ENCODE results near the gene ZNF236. TPM values are rescaled to one million over a fixed set of nuclear protein-coding genes. Genes with fewer than 3 reads are reported as not detected.
"Not testable (repeated sequence)": the region's sequence is repeated elsewhere in the genome, so short reads cannot be mapped to it uniquely, and the experiment has no call there.

ZNF236 gene
- total RNA-seq, 2 experiments from 2014 or later, result 12.0 to 14.3 TPM

DNA sequence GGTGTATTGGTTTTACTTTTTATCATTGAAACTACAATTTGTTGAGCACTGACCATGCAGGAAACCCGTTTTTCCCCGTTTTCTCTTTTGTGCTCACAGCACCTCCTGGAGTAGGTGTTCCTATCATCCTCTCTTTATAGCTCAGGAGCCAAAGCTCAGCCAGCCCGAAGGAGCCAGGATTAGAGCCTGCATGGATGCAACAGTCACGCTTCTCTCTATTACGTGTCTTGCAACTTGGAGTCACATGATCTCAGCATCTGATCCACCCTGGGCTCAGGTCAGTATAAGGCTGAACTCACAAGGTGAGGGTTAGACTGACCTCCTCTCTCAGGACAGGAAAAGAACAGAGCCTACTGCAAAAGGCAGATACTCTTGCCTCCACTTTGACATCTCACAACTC, 159.7 kb downstream of the ZNF236 start:
- Mint-ChIP-seq H3K4me3 (no peak overlapping the region), H3K36me3 (no peaks in the 10 kb centered on the region), H3K27me3 (no peaks in the 10 kb centered on the region), H3K9me3 (no peaks in the 10 kb centered on the region), H3K27ac (no peak overlapping the region), H3K4me1 (peaks cover 2% of the 10 kb centered on the region)
- DNase-seq, result no peak

GRCh38 chr18:76982841-76983583, 160.7 kb downstream of the ZNF236 start:
- Mint-ChIP-seq H3K27ac (no peak overlapping the region), H3K9me3 (no peaks in the 10 kb centered on the region), H3K36me3 (no peaks in the 10 kb centered on the region), H3K4me3 (no peak overlapping the region), H3K4me1 (peaks cover 2% of the 10 kb centered on the region), H3K27me3 (no peaks in the 10 kb centered on the region)
- peak; percentile 83 for DNase-seq

DNA sequence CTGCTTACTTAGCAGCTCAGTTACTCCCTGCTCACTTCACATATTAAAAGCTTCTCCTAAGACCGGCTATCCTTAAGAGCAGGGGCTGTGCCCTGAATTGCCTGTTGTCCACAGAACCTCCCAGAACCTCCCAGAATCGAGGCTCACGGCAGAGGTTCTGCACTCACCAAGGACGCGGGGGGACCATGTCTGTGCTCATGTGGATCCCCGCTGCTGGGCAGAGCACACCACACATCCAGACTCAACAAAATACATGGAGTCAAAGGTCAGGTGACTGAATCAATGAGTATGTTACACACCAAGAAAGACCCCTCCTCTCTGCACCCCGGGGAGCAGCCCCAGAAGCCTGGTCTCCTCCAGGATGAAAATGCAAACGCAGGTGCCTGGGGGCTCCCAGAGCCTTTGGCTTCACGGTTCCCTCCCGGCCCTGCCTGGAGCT, 161.3 kb downstream of the ZNF236 start:
- no peaks in the 10 kb centered on the region for H3K27me3 Mint-ChIP-seq
- H3K4me1 Mint-ChIP-seq, result peaks cover 2% of the 10 kb centered on the region
- no peaks in the 10 kb centered on the region for H3K36me3 Mint-ChIP-seq
- H3K27ac Mint-ChIP-seq, result no peak overlapping the region
- H3K4me3 Mint-ChIP-seq, result no peak overlapping the region
- no peaks in the 10 kb centered on the region for H3K9me3 Mint-ChIP-seq
- DNase-seq, result no peak

- Mint-ChIP-seq H3K9me3 (no peaks in the 10 kb centered on the region), H3K36me3 (no peaks in the 10 kb centered on the region), H3K4me1 (peaks cover 2% of the 10 kb centered on the region), H3K4me3 (no peak overlapping the region), H3K27me3 (no peaks in the 10 kb centered on the region), H3K27ac (no peak overlapping the region)
- no peak for DNase-seq
Measured at GRCh38 chr18:76984193-76985155, 162.1 kb downstream of the ZNF236 start.

- Mint-ChIP-seq H3K4me3 (no peak overlapping the region), H3K36me3 (no peaks in the 10 kb centered on the region), H3K27me3 (no peaks in the 10 kb centered on the region), H3K4me1 (peaks cover 2% of the 10 kb centered on the region), H3K9me3 (no peaks in the 10 kb centered on the region), H3K27ac (no peak overlapping the region)
- DNase-seq, result no peak
Measured at GRCh38 chr18:76985156-76985950, 163.0 kb downstream of the ZNF236 start.

- no peak overlapping the region for H3K27ac Mint-ChIP-seq
Measured at GRCh38 chr18:76985951-76986236, 163.5 kb downstream of the ZNF236 start.

DNA sequence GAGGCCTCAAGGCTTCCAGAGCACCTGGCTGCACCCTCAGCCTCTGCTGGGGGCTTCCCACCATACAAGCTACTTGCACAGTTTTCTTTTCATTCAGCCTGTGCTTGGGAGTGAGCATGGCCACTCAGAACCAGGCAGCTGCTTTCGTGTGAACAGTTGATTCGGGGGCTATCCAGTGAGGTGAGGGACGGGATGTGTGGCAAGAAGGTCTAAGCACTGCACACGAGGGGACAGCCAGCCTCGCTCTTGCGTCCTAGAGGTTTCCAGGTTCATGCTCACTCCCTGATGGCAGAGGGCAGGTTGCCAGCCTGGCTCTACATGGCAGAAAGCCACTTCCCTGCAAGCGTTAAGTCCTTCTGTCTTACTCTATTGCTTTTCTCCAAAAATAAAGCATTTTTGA, 164.0 kb downstream of the ZNF236 start:
- Mint-ChIP-seq H3K9me3 (no peaks in the 10 kb centered on the region), H3K4me1 (peaks cover 2% of the 10 kb centered on the region), H3K27me3 (no peaks in the 10 kb centered on the region), H3K4me3 (no peak overlapping the region), H3K36me3 (no peaks in the 10 kb centered on the region), H3K27ac (no peak overlapping the region)
- DNase-seq, result no peak

More at GRCh38 chr18:76985951-76986236, 163.5 kb downstream of the ZNF236 start:
- H3K4me1 Mint-ChIP-seq, result peaks cover 2% of the 10 kb centered on the region
- no peaks in the 10 kb centered on the region for H3K9me3 Mint-ChIP-seq
- H3K36me3 Mint-ChIP-seq, result no peaks in the 10 kb centered on the region
- no peak for DNase-seq
- H3K4me3 Mint-ChIP-seq, result no peak overlapping the region
- H3K27me3 Mint-ChIP-seq, result no peaks in the 10 kb centered on the region

- Mint-ChIP-seq H3K4me1 (peaks cover under 1% of the 10 kb centered on the region), H3K4me3 (no peak overlapping the region), H3K9me3 (no peaks in the 10 kb centered on the region), H3K36me3 (no peaks in the 10 kb centered on the region), H3K27me3 (no peaks in the 10 kb centered on the region), H3K27ac (no peak overlapping the region)
- DNase-seq, result no peak
Measured at GRCh38 chr18:76988031-76988826, 165.9 kb downstream of the ZNF236 start.

GRCh38 chr18:76988827-76989646, 166.7 kb downstream of the ZNF236 start:
- Mint-ChIP-seq H3K27me3 (no peaks in the 10 kb centered on the region), H3K27ac (no peak overlapping the region), H3K9me3 (no peaks in the 10 kb centered on the region), H3K4me3 (no peak overlapping the region), H3K4me1 (no peaks in the 10 kb centered on the region), H3K36me3 (no peaks in the 10 kb centered on the region)
- no peak for DNase-seq

DNA sequence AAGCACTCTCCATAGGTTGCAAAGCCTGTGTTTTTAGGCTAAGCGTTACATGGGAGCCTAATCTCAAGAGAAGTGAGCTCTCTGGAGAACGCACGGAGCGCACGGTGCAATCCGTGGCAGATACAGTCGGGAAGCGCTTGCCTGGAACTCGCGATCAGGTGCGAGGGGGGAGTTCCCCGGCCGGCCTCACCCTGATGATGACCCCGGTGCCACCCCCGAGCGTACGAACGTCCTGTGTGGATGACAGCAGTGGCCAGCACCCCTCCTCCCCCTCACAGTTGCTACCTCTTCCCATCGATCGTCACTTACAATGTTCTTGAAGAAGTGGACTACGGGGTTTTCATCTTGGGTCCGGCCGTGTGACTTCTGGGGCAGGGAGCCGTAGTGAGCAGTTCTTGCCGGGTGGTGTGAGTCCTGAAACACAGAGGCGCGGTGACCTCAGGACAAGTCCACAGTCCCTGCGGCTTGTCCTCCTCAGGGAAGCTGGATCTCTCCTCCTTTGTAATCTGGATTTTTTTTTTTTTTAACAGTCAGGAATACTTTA, 167.4 kb downstream of the ZNF236 start:
- DNase-seq, result no peak
- Mint-ChIP-seq H3K36me3 (no peaks in the 10 kb centered on the region), H3K27ac (no peak overlapping the region), H3K4me3 (no peak overlapping the region), H3K4me1 (no peaks in the 10 kb centered on the region), H3K9me3 (no peaks in the 10 kb centered on the region), H3K27me3 (no peaks in the 10 kb centered on the region)

GRCh38 chr18:76990343-76991020, 168.1 kb downstream of the ZNF236 start:
- not testable (repeated sequence) for H3K27me3 Mint-ChIP-seq, DNase-seq, H3K36me3 Mint-ChIP-seq, H3K9me3 Mint-ChIP-seq, H3K4me3 Mint-ChIP-seq, H3K4me1 Mint-ChIP-seq
- peak overlapping the region; percentile 26 for H3K27ac Mint-ChIP-seq

DNA sequence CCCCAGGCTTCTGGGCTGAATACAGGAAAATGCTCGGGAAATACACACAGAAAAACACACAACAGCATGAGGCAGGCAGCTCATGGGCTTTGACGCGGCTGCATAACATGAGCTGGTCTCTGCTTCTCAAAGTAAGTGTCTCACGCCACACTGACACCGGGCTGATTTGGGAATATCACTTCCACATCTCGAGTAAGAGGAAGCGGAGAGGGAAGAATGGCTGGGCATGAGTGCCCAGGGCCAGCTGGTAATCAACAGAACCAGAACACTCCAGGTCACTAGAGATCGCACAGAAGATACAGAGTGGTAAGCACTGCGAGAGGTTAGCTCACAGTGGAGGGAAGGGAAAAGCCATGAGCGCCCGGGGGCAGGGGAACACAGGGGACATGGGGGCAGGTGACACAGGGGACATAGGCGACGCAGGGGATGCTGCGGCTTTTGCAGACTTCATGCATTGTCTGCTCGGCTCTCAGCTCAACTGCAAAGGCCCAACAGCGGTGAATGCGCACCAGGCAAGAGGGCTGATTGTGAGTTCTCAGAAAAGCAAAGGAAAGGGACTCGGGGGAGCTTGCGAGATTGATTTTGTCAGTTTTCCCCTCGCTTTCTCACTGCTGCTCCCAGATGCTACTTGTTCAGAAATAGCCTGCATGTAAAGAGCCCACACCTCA, 168.8 kb downstream of the ZNF236 start:
- H3K4me3 Mint-ChIP-seq, result no peak overlapping the region
- DNase-seq, result no peak
- no peaks in the 10 kb centered on the region for H3K4me1 Mint-ChIP-seq
- H3K36me3 Mint-ChIP-seq, result no peaks in the 10 kb centered on the region
- no peaks in the 10 kb centered on the region for H3K9me3 Mint-ChIP-seq
- no peak overlapping the region for H3K27ac Mint-ChIP-seq
- H3K27me3 Mint-ChIP-seq, result no peaks in the 10 kb centered on the region

Data from activated naive CD8-positive, alpha-beta T cell treated with anti-CD3 and anti-CD28 coated beads for 36 hours (primary cell).